ENCODE data around the gene KCNIP4. TPM values are rescaled to one million over a fixed set of nuclear protein-coding genes. Genes with fewer than 3 reads are reported as not detected.

KCNIP4 gene
- total and polyA plus RNA-seq, 12 donors: 0.44 to 4.1 (median 1.6) TPM

- peak within 1 kb of the TSS; percentile 56 to 92 (median 66) for H3K4me3 ChIP-seq
- TF ChIP-seq CTCF (IDR thresholded peaks at IDR 0.05) (no peak), POLR2A (IDR thresholded peaks at IDR 0.05) (peak; percentile 27 to 61)
- WGBS, 4 donors: 0 to 1% (median 0%) methylated on average over 23 to 60 of the region's 60 CpGs
- H3K36me3 ChIP-seq (replicated peaks in 1 of 2): peaks cover 0 to 8% of the 10 kb centered on the region in 2 donors
- intact Hi-C loops (cut with DNase I): no loop called here
- no peaks in the 10 kb centered on the region for H3K27me3 ChIP-seq
- no peaks in the 10 kb centered on the region for H3K9me3 ChIP-seq (replicated peaks in 1 of 3)
- H3K27ac ChIP-seq: peak within 1 kb of the TSS in 4 of 5 donors; percentile 25 to 82 (median 73)
- DNase-seq: peak; percentile 91 to 98 (median 97)
- H3K4me1 ChIP-seq (replicated peaks in 1 of 2): peaks cover 12 to 18% of the 10 kb centered on the region in 2 donors
These were observed 1248.4 kb downstream of the KCNIP4 start, which contains the start of gene PACRGL for GRCh38 chr4:20700007-20700761. Gene PACRGL (plus strand): TSS chr4:20700458. CDS start chr4:20704482, 4,024 bp downstream.

- intact Hi-C loops (cut with DNase I): no loop called here
- H3K4me1 ChIP-seq (replicated peaks in 1 of 2): peaks cover 12 to 18% of the 10 kb centered on the region in 2 donors
- no peak for TF ChIP-seq CTCF (IDR thresholded peaks at IDR 0.05)
- TF ChIP-seq POLR2A (IDR thresholded peaks at IDR 0.05): no peak
- H3K4me3 ChIP-seq: no peak overlapping the region
- no peak for DNase-seq
- WGBS, 4 donors: 27 to 38% (median 35%) methylated on average over 4 of the region's 4 CpGs
- no peaks in the 10 kb centered on the region for H3K36me3 ChIP-seq (replicated peaks in 1 of 2)
- no peaks in the 10 kb centered on the region for H3K9me3 ChIP-seq (replicated peaks in 1 of 3)
- no peaks in the 10 kb centered on the region for H3K27me3 ChIP-seq
- H3K27ac ChIP-seq: no peak overlapping the region
These were observed 1249.8 kb downstream of the KCNIP4 start for GRCh38 chr4:20698820-20699219.

- no peaks in the 10 kb centered on the region for H3K9me3 ChIP-seq (replicated peaks in 1 of 3)
- no peaks in the 10 kb centered on the region for H3K36me3 ChIP-seq (replicated peaks in 1 of 2)
- H3K27ac ChIP-seq: no peak overlapping the region
- TF ChIP-seq POLR2A (IDR thresholded peaks at IDR 0.05) (no peak), CTCF (IDR thresholded peaks at IDR 0.05) (no peak)
- H3K4me1 ChIP-seq (replicated peaks in 1 of 2): peaks cover 12 to 18% of the 10 kb centered on the region in 2 donors
- intact Hi-C loops (cut with DNase I): no loop called here
- 80 to 93% (median 85%) methylated on average over 4 of the region's 4 CpGs for WGBS, 4 donors
- H3K27me3 ChIP-seq: no peaks in the 10 kb centered on the region
- no peak overlapping the region for H3K4me3 ChIP-seq
- no peak for DNase-seq
These were observed 1250.2 kb downstream of the KCNIP4 start for GRCh38 chr4:20698382-20698781.

- Histone ChIP-seq H3K4me3 (no peak overlapping the region), H3K9me3 (replicated peaks in 1 of 3) (no peaks in the 10 kb centered on the region), H3K27me3 (no peaks in the 10 kb centered on the region), H3K27ac (no peak overlapping the region), H3K4me1 (replicated peaks in 1 of 2) (peaks cover 12 to 17% of the 10 kb centered on the region in 2 donors), H3K36me3 (replicated peaks in 1 of 2) (no peaks in the 10 kb centered on the region)
- DNase-seq: no peak
- TF ChIP-seq POLR2A (IDR thresholded peaks at IDR 0.05) (no peak), CTCF (IDR thresholded peaks at IDR 0.05) (no peak)
- WGBS, 4 donors: 79 to 88% (median 82%) methylated on average over 1 of the region's 1 CpG
- intact Hi-C loops (cut with DNase I): no loop called here
These were observed 1251.8 kb downstream of the KCNIP4 start for GRCh38 chr4:20696815-20697214.
